GM12872 (cell line): ENCODE measurements around the gene HBS1L.

Source experiments
- CTCF ChIP-seq: IDR thresholded peaks from 3 replicates; pipeline ENCODE4 v1.5.1; 2011; ENCODE audit warnings: low read depth, mild to moderate bottlenecking, low read length, moderate library complexity; ENCODE audit not compliant: insufficient read depth

The HBS1L gene

DNA sequence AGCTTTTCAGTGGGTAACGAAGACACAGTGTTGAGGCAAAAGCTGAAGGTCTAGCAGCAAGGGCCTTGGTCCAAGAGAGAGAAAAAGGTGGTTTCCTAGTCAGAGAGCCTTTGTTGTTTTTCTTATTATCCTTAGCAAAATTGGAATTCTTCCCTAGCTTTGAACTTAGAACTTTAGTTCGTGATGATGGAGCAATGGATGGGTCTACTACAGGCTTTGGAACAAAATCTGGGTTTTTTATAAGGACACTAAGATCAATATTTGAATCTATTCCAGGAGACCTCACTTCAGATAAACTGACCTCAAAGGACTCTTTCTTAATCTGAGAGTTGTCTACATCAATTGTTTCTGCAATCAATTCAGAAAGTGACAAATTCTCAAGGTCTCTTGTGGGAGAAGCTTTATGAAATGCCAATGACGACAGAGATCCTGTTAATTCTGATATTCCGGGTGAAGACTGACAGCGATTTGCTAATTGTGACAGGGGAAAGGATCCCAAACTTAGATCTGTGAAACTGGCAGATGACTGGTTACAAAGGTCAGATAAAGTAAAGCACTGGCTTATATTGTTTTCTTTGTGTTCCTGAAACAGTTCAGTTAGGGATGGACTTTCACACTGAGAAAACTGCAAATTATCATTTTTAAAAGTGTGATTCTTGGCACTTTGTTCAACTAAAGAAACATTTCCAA lies 17.7 kb downstream of the HBS1L start:
- TF ChIP-seq CTCF: no peak

GRCh38 chr6:135033238-135033637 lies 21.4 kb downstream of the HBS1L start:
- TF ChIP-seq CTCF: no peak

DNA sequence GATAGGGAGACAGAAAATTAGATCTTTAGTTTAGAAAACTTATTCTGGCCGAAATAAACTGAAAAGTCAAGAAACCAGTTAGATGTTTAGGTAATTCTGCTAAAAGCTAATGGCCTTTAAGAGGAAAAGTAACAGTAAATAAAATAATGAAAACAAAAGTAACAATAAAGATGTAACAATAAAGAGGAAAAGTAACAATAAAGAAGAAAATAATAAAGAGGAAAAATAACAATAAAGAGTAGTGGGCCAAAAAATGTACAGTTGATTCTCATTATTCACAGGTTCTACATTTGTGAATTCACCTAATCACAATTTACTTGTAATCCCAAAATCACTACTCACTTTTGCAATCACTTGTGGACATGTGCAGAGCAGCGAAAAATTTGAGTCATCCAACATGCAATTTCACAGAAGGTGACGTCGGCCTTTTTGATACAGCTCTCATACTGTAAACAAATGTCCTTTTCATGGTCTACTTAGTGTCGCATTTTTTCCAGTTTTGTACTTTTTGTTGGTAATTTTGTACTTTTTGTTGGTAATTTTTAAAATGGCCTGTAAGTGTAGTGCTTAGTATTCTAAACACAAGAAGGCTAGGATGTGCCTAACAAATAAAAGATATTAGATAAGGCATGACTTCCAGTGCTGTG lies 24.0 kb downstream of the HBS1L start:
- no peak for TF ChIP-seq CTCF

- no peak for TF ChIP-seq CTCF
Observed at GRCh38 chr6:135030056-135030473, 24.6 kb downstream of the HBS1L start.

DNA sequence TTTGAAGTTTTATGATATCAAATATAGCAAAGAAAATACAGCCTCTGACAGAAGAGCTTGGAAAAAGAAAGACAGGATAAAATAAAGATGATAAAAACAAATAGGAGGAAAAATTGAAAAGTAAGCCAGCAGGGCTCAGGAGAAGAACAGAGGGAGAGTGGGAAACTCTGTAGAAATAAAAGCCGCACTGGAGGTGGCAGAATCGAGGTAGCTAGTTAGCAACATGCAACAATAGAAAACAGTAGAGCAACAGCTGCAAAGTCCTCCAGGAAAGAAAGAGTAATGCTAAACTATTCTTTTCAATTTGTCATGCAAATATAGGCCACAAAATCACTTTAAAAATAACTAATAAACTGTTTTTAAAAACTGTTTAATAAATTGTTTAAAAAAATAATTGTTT lies 28.8 kb downstream of the HBS1L start:
- no peak for TF ChIP-seq CTCF

- no peak for TF ChIP-seq CTCF
Observed at GRCh38 chr6:135025175-135025574, 29.4 kb downstream of the HBS1L start.

DNA sequence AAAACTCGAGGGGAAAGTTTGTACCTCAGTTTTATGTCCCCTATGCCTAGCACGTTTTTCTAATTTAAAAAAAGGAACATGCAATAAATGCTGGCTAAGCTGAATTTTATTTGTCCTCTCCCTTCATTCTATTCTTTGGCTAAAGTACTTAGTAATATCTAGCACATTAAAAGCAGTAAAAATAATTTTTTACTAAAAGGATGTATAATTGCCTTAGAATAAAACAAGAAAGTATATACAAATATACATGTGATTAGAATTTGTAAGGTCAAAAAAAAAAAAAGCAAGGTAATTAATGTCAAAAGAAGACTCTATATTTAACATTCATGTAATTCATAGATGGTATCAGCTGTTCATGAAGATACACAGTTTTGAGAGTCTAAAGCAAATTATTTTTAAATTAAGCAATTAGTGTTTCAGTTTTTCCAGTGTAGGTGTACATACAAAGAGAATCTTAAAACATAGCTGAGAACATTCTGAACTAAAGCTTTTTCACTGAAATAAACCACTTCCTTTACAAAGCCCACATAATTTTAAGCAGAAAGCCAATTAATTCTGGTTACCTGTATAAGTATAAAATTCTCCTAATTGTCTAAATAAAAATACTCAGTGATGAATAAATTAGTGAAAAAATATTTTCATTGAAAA lies 32.4 kb downstream of the HBS1L start:
- no peak for TF ChIP-seq CTCF
